HCT116 (cell line): Measurements from ENCODE around the gene SLC25A52. TPM values are rescaled to one million over a fixed set of nuclear protein-coding genes. Genes with fewer than 3 reads are reported as not detected.

Source experiments
- ATAC-seq: fragments of 200-7000 bp; cut with Tn5 transposase; 2 replicates; pipeline ENCODE4 v1.9.1; 2020; ENCODE audit warnings: mild to moderate bottlenecking, moderate library complexity
- BruUV-seq: library from RNA; stranded (reverse); fragments of 400-500 nt; replicated peaks from 2 replicates; lab custom pipeline; 2021; lab: Mats Ljungman, UMichigan
- CTCF ChIA-PET: fragments of 300-600 bp; sonication (Branson Sonifier 250); formaldehyde crosslinking; loops from one replicate; lab custom pipeline; 2021; ENCODE audit warnings: antibody characterized with exemption; lab: Charles Lee
- POLR2A ChIA-PET: fragments of 300-600, 350-600 bp; sonication (Branson Sonifier 250); formaldehyde crosslinking; loops from one replicate; lab custom pipeline; 2021; ENCODE audit warnings: antibody characterized with exemption; lab: Charles Lee
- RAD21 ChIA-PET, 2 experiments: fragments of 300-600 bp; sonication (Branson Sonifier 250); formaldehyde crosslinking; loops; one replicate each; lab custom pipeline; 2023; ENCODE audit warnings: low total read pairs in 2 of 2; ENCODE audit not compliant: uncharacterized antibody in 2 of 2, unreplicated experiment in 2 of 2, low non-redundant PET in 1 of 2; lab: Charles Lee
- DNase-seq: peaks from one replicate; pipeline ENCODE4 v3.0.0-alpha.2; 2010; ENCODE audit warnings: low read depth, low spot score
- H2AFZ ChIP-seq: fragments of 200-600 bp; shearing (Covaris generic), sonication (generic); 2 replicates; pipeline ENCODE4 v1.6.1; 2017; ENCODE audit warnings: low read depth, mixed run types, mixed read lengths, antibody characterized with exemption, low read length; ENCODE audit not compliant: poor library complexity, severe bottlenecking
- H3K27ac ChIP-seq: 2 replicates; pipeline ENCODE4 v1.5.1; 2012; ENCODE audit warnings: low read depth, low read length
- H3K27me3 ChIP-seq: fragments of 200-600 bp; sonication (generic); 2 replicates; pipeline ENCODE4 v1.6.1; 2016; ENCODE audit warnings: mixed run types, low read length, mixed read lengths; ENCODE audit not compliant: insufficient read depth
- H3K36me3 ChIP-seq, 2 experiments: fragments of 200-500 bp in 1 of 2; fragments of 200-600 bp in 1 of 2; sonication (Bioruptor generic) in 1 of 2; sonication (generic) in 1 of 2; 2 replicates each; pipeline versions ENCODE4 v1.5.1 to v1.6.1; 2014 to 2016; ENCODE audit warnings: low read length in 2 of 2, inconsistent platforms in 1 of 2, mixed read lengths in 1 of 2, mixed run types in 1 of 2; ENCODE audit not compliant: insufficient read depth in 2 of 2, control insufficient read depth in 1 of 2
- H3K4me1 ChIP-seq, 2 experiments: fragments of 200-600 bp in 1 of 2; sonication (generic) in 1 of 2; 2 replicates each; pipeline versions ENCODE4 v1.5.1 to v1.6.1; 2012 to 2017; ENCODE audit warnings: low read length in 2 of 2, inconsistent platforms in 1 of 2, mild to moderate bottlenecking in 1 of 2, mixed read lengths in 1 of 2, mixed run types in 1 of 2, moderate library complexity in 1 of 2; ENCODE audit not compliant: insufficient read depth in 2 of 2, control insufficient read depth in 1 of 2
- H3K4me2 ChIP-seq: fragments of 200-600 bp; sonication (generic); 2 replicates; pipeline ENCODE4 v1.6.1; 2017; ENCODE audit warnings: mixed run types, low read length, mixed read lengths
- H3K4me3 ChIP-seq, 2 experiments: fragments of 200-600 bp in 1 of 2; sonication (generic) in 1 of 2; replicated peaks in 1 of 2; 2 replicates each; pipeline ENCODE4 v1.5.1; 2011 to 2016; ENCODE audit warnings: low read length in 2 of 2, control low read depth in 1 of 2, low read depth in 1 of 2, mild to moderate bottlenecking in 1 of 2, mixed read lengths in 1 of 2, mixed run types in 1 of 2
- H3K79me2 ChIP-seq: fragments of 200-600 bp; sonication (generic); 2 replicates; pipeline ENCODE4 v1.6.1; 2017; ENCODE audit warnings: mild to moderate bottlenecking, mixed run types, low read length, moderate library complexity, mixed read lengths; ENCODE audit not compliant: insufficient read depth
- H3K9ac ChIP-seq: fragments of 200-600 bp; sonication (generic); 2 replicates; pipeline ENCODE4 v1.6.1; 2016; ENCODE audit warnings: low read length, mixed read lengths
- H3K9me2 ChIP-seq: fragments of 200-600 bp; sonication (generic), shearing (Covaris generic); 2 replicates; pipeline ENCODE4 v1.6.1; 2017; ENCODE audit warnings: mixed run types, mild to moderate bottlenecking, moderate library complexity; ENCODE audit not compliant: insufficient read depth
- H3K9me3 ChIP-seq, 2 experiments: fragments of 200-500 bp in 1 of 2; fragments of 200-600 bp in 1 of 2; sonication (Bioruptor generic) in 1 of 2; sonication (generic) in 1 of 2; 2 replicates each; pipeline ENCODE4 v1.6.1; 2014 to 2017; ENCODE audit warnings: low read length in 2 of 2, mixed read lengths in 2 of 2, inconsistent platforms in 1 of 2, low read depth in 1 of 2, mild to moderate bottlenecking in 1 of 2, mixed run types in 1 of 2, moderate library complexity in 1 of 2; ENCODE audit not compliant: control insufficient read depth in 1 of 2, insufficient read depth in 1 of 2
- H4K20me1 ChIP-seq: fragments of 200-600 bp; sonication (generic), shearing (Covaris generic); 2 replicates; pipeline ENCODE4 v1.6.1; 2017; ENCODE audit warnings: mixed run types, mild to moderate bottlenecking, moderate library complexity; ENCODE audit not compliant: insufficient read depth
- CBX3 ChIP-seq: IDR thresholded peaks from 2 replicates; pipeline ENCODE4 v1.6.1; 2012; ENCODE audit warnings: low read depth
- CTCF ChIP-seq, 3 experiments: fragments of 200-600 bp in 1 of 3; sonication (generic) in 1 of 3; IDR thresholded peaks in 2 of 3; conservative IDR thresholded peaks in 1 of 3; 2 replicates each; pipeline ENCODE4 v1.5.1; 2012 to 2017; ENCODE audit warnings: low read depth in 2 of 3, low read length in 2 of 3, antibody characterized with exemption in 1 of 3, borderline replicate concordance in 1 of 3, control low read depth in 1 of 3, mild to moderate bottlenecking in 1 of 3, mixed read lengths in 1 of 3, mixed run types in 1 of 3, moderate library complexity in 1 of 3; ENCODE audit not compliant: insufficient read depth in 1 of 3
- REST ChIP-seq: IDR thresholded peaks from 2 replicates; pipeline ENCODE4 v1.6.1; 2012; ENCODE audit warnings: low read depth
- ZBTB33 ChIP-seq: IDR thresholded peaks from 2 replicates; pipeline ENCODE4 v1.6.1; 2011; ENCODE audit warnings: mild to moderate bottlenecking, low read length, moderate library complexity; ENCODE audit not compliant: insufficient replicate concordance; ENCODE audit errors: extremely low read depth
- intact Hi-C: fragments of 100-400 bp; cut with micrococcal nuclease; formaldehyde crosslinking; loops from 2 replicates; pipeline ENCODE4 v1.10.0; 2022
- total RNA-seq: library from RNA; stranded (reverse); gene quantifications from one replicate; pipeline ENCODE4 v1.2.1, GENCODE V29; 2021; ENCODE audit not compliant: unreplicated experiment

The SLC25A52 gene
- total RNA-seq, 1 experiment from 2014 or later = not detected

- H3K36me3 ChIP-seq = no peaks in the 10 kb centered on the region
- no peaks in the 10 kb centered on the region for H3K27me3 ChIP-seq
- H2AFZ ChIP-seq = no peak overlapping the region
- ChIA-PET POLR2A (no interaction called here), RAD21 (no interaction called here), CTCF (no interaction called here)
- DNase-seq (no peak), ATAC-seq (no peak)
- no TSS peak for BruUV-seq
- H3K9me2 ChIP-seq = no peaks in the 10 kb centered on the region
- no peaks in the 10 kb centered on the region for H3K79me2 ChIP-seq
- no peaks in the 10 kb centered on the region for H3K9me3 ChIP-seq
- H3K27ac ChIP-seq = no peak overlapping the region
- intact Hi-C loops = no loop called here
- H3K4me3 ChIP-seq = no peak overlapping the region
- no peak overlapping the region for H3K4me2 ChIP-seq
- H3K9ac ChIP-seq = no peak overlapping the region
- no peaks in the 10 kb centered on the region for H3K4me1 ChIP-seq
- no peak for TF ChIP-seq CBX3
- TF ChIP-seq ZBTB33 = no peak
- no peaks in the 10 kb centered on the region for H4K20me1 ChIP-seq
Measured at GRCh38 chr18:31798399-31798798, 37.7 kb upstream of the SLC25A52 start.

GRCh38 chr18:31795747-31796146 is 35.1 kb upstream of the SLC25A52 start:
- H3K27ac ChIP-seq = no peak overlapping the region
- BruUV-seq = no TSS peak
- DNase-seq (no peak), ATAC-seq (no peak)
- no peak overlapping the region for H3K9ac ChIP-seq
- H3K36me3 ChIP-seq = no peaks in the 10 kb centered on the region
- no peak overlapping the region for H3K4me3 ChIP-seq
- ChIA-PET POLR2A (no interaction called here), CTCF (no interaction called here), RAD21 (no interaction called here)
- no peaks in the 10 kb centered on the region for H4K20me1 ChIP-seq
- H3K27me3 ChIP-seq = no peaks in the 10 kb centered on the region
- intact Hi-C loops = no loop called here
- TF ChIP-seq CTCF (IDR thresholded peaks at IDR 0.05 in 2 of 3, conservative IDR thresholded peaks at IDR 0.05 in 1 of 3; ENCODE audit: borderline replicate concordance in 1 of 3, insufficient read depth in 1 of 3, low read depth in 2 of 3, low read length in 2 of 3) (no peak), REST (no peak)
- no peak overlapping the region for H3K4me2 ChIP-seq
- no peaks in the 10 kb centered on the region for H3K79me2 ChIP-seq
- no peak overlapping the region for H2AFZ ChIP-seq
- H3K4me1 ChIP-seq = no peaks in the 10 kb centered on the region
- H3K9me3 ChIP-seq = no peaks in the 10 kb centered on the region
- H3K9me2 ChIP-seq = no peaks in the 10 kb centered on the region
